Neural cell (in vitro differentiated cells): ENCODE measurements around the gene CACNA1C. TPM values are rescaled to one million over a fixed set of nuclear protein-coding genes. Genes with fewer than 3 reads are reported as not detected.
A peak's percentile ranks its signal among the peaks of the same experiment; 100 is the strongest.

Experiments
- H2AFZ ChIP-seq: fragments of 200-600, 300-800 bp; sonication (generic), shearing (Covaris generic); 2 replicates; pipeline ENCODE4 v1.6.0; 2014; ENCODE audit warnings: low read depth, mild to moderate bottlenecking, antibody characterized with exemption, low read length, moderate library complexity
- H3F3A ChIP-seq: fragments of 200-600 bp; shearing (Covaris generic); 2 replicates; pipeline ENCODE4 v1.6.1; 2016; ENCODE audit warnings: mild to moderate bottlenecking, moderate library complexity, mixed read lengths, antibody characterized with exemption, low read length; ENCODE audit not compliant: insufficient read depth, poor library complexity, severe bottlenecking
- H3K27ac ChIP-seq: fragments of 200-600, 300-800 bp; sonication (generic), shearing (Covaris generic); 2 replicates; pipeline ENCODE4 v1.5.1; 2014; ENCODE audit warnings: mild to moderate bottlenecking, low read length, moderate library complexity
- H3K27me3 ChIP-seq: fragments of 300-800, 200-600 bp; sonication (generic), shearing (Covaris generic); 2 replicates; pipeline ENCODE4 v1.6.0; 2014; ENCODE audit warnings: mild to moderate bottlenecking, low read depth, low read length, moderate library complexity; ENCODE audit not compliant: insufficient read depth
- H3K36me3 ChIP-seq: fragments of 300-800, 200-600 bp; sonication (generic), shearing (Covaris generic); 2 replicates; pipeline ENCODE4 v1.5.1; 2014; ENCODE audit warnings: mild to moderate bottlenecking, antibody characterized with exemption, low read length, moderate library complexity; ENCODE audit not compliant: insufficient read depth
- H3K4me2 ChIP-seq: fragments of 300-800, 200-600 bp; sonication (generic), shearing (Covaris generic); 2 replicates; pipeline ENCODE4 v1.6.0; 2014; ENCODE audit warnings: mild to moderate bottlenecking, low read length
- H3K4me3 ChIP-seq: fragments of 300-800, 200-600 bp; sonication (generic), shearing (Covaris generic); 2 replicates; pipeline ENCODE4 v1.5.1; 2014; ENCODE audit warnings: mild to moderate bottlenecking, low read length, moderate library complexity
- H3K79me2 ChIP-seq: fragments of 200-600 bp; shearing (Covaris generic); replicated peaks from 2 replicates; pipeline ENCODE4 v1.6.0; 2014; ENCODE audit warnings: mild to moderate bottlenecking, low read length, moderate library complexity; ENCODE audit not compliant: insufficient read depth
- H3K9ac ChIP-seq: fragments of 300-800, 200-600 bp; sonication (generic), shearing (Covaris generic); 2 replicates; pipeline ENCODE4 v1.6.1; 2016; ENCODE audit warnings: mild to moderate bottlenecking, low read length, mixed read lengths
- H3K9me2 ChIP-seq: fragments of 200-600 bp; shearing (Covaris generic); 2 replicates; pipeline ENCODE4 v1.6.1; 2016; ENCODE audit warnings: mild to moderate bottlenecking, low read length, mixed read lengths; ENCODE audit not compliant: insufficient read depth
- H3K9me3 ChIP-seq: fragments of 200-600, 300-800 bp; sonication (generic), shearing (Covaris generic); 2 replicates; pipeline ENCODE4 v1.6.1; 2016; ENCODE audit warnings: mild to moderate bottlenecking, mixed run types, low read length, moderate library complexity, mixed read lengths
- H4K20me1 ChIP-seq: fragments of 200-600 bp; shearing (Covaris generic); 2 replicates; pipeline ENCODE4 v1.6.1; 2016; ENCODE audit warnings: mild to moderate bottlenecking, mixed run types; ENCODE audit not compliant: insufficient read depth
- EP300 ChIP-seq: fragments of 450-650 bp; conservative IDR thresholded peaks from 2 replicates; pipeline ENCODE4 v1.6.1; 2014; ENCODE audit warnings: antibody characterized with exemption, mild to moderate bottlenecking, moderate library complexity; ENCODE audit not compliant: poor library complexity, severe bottlenecking
- EZH2 ChIP-seq: fragments of 200-600, 300-800 bp; shearing (Covaris generic), sonication (generic); IDR thresholded peaks from 2 replicates; pipeline ENCODE4 v1.6.1; 2014; ENCODE audit warnings: antibody characterized with exemption, low read length, borderline replicate concordance, mild to moderate bottlenecking; ENCODE audit not compliant: insufficient read depth, poor library complexity, severe bottlenecking
- MXI1 ChIP-seq: fragments of 450-650 bp; conservative IDR thresholded peaks from 2 replicates; pipeline ENCODE4 v1.6.1; 2014; ENCODE audit warnings: antibody characterized with exemption, mild to moderate bottlenecking; ENCODE audit not compliant: poor library complexity, severe bottlenecking
- POLR2AphosphoS5 ChIP-seq: IDR thresholded peaks from 2 replicates; pipeline ENCODE4 v1.6.1; 2012
- RAD21 ChIP-seq: fragments of 450-650 bp; conservative IDR thresholded peaks from 2 replicates; pipeline ENCODE4 v1.6.1; 2014; ENCODE audit warnings: antibody characterized with exemption, mild to moderate bottlenecking, moderate library complexity
- SMC3 ChIP-seq: fragments of 450-650 bp; conservative IDR thresholded peaks from 2 replicates; pipeline ENCODE4 v1.6.1; 2014; ENCODE audit warnings: antibody characterized with exemption, mild to moderate bottlenecking, moderate library complexity; ENCODE audit not compliant: poor library complexity
- TAF1 ChIP-seq: IDR thresholded peaks from 2 replicates; pipeline ENCODE4 v1.6.1; 2012; ENCODE audit warnings: low read depth
- polyA plus RNA-seq: library from polyadenylated mRNA; depleted of rRNA; stranded (reverse); fragments of >200 nt; gene quantifications from 2 replicates; pipeline ENCODE4 v1.2.3, GENCODE V29; 2014
- TF ChIP-seq, protein P1 (sequence below): fragments of 450-650 bp; IDR thresholded peaks from 2 replicates; pipeline ENCODE4 v1.5.1; 2014; ENCODE audit warnings: antibody characterized with exemption, mild to moderate bottlenecking, moderate library complexity; ENCODE audit not compliant: poor library complexity, severe bottlenecking
- TF ChIP-seq, protein P2 (sequence below): IDR thresholded peaks from 2 replicates; pipeline ENCODE4 v1.6.1; 2012; ENCODE audit warnings: borderline replicate concordance

The CACNA1C gene
- polyA plus RNA-seq, 1 donor from 2014 or later = 9.7 TPM

DNA sequence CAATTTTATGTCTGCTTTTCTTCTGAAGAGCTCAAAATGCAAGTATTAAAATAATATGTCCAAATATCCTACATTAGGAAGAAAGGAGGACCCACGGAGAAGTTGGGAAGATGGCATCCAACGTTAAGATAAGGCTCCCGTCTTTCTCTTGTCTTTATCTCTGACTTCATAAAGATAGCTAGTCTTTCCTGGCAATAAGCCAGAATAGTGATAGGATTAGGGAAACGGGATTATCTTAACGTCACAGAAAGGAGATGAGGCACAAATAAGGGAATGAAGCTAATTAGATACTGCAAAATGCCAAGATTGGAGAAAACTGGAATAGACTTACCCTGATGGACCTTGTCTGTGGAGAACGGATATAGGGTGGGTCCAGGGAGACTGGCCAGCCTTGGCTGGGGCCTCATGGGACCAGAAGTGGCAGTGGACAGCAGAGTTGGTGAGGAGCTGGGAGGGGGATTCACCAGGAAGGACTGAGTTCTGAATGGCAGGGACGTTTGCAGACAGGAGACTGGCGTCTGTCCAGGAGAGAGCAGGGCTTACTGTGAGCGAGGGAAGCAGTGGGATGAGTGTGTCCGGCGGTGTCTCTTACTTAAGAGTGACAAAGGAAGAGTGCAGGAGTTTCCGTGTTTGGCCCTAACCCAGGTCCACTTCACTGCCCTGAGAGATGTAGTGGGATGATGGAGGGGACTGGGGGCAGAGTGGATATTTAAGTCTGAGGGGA lies 119.9 kb downstream of the CACNA1C start:
- no peaks in the 10 kb centered on the region for H3K79me2 ChIP-seq
- H3K9me3 ChIP-seq = no peaks in the 10 kb centered on the region
- H3K9ac ChIP-seq = peak overlapping the region; percentile 43
- peak overlapping the region; percentile 69 for H3K27ac ChIP-seq
- H3K4me2 ChIP-seq = peak overlapping the region; percentile 17
- no peaks in the 10 kb centered on the region for H3F3A ChIP-seq
- H3K27me3 ChIP-seq = no peaks in the 10 kb centered on the region
- H4K20me1 ChIP-seq = no peaks in the 10 kb centered on the region
- H3K9me2 ChIP-seq = no peaks in the 10 kb centered on the region
- TF ChIP-seq SMC3 (no peak), MXI1 (no peak), TAF1 (no peak), POLR2AphosphoS5 (no peak), EP300 (no peak), RAD21 (no peak), EZH2 (no peak)
- TF ChIP-seq, protein P1, sequence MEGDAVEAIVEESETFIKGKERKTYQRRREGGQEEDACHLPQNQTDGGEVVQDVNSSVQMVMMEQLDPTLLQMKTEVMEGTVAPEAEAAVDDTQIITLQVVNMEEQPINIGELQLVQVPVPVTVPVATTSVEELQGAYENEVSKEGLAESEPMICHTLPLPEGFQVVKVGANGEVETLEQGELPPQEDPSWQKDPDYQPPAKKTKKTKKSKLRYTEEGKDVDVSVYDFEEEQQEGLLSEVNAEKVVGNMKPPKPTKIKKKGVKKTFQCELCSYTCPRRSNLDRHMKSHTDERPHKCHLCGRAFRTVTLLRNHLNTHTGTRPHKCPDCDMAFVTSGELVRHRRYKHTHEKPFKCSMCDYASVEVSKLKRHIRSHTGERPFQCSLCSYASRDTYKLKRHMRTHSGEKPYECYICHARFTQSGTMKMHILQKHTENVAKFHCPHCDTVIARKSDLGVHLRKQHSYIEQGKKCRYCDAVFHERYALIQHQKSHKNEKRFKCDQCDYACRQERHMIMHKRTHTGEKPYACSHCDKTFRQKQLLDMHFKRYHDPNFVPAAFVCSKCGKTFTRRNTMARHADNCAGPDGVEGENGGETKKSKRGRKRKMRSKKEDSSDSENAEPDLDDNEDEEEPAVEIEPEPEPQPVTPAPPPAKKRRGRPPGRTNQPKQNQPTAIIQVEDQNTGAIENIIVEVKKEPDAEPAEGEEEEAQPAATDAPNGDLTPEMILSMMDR = no peak
- TF ChIP-seq, protein P2, sequence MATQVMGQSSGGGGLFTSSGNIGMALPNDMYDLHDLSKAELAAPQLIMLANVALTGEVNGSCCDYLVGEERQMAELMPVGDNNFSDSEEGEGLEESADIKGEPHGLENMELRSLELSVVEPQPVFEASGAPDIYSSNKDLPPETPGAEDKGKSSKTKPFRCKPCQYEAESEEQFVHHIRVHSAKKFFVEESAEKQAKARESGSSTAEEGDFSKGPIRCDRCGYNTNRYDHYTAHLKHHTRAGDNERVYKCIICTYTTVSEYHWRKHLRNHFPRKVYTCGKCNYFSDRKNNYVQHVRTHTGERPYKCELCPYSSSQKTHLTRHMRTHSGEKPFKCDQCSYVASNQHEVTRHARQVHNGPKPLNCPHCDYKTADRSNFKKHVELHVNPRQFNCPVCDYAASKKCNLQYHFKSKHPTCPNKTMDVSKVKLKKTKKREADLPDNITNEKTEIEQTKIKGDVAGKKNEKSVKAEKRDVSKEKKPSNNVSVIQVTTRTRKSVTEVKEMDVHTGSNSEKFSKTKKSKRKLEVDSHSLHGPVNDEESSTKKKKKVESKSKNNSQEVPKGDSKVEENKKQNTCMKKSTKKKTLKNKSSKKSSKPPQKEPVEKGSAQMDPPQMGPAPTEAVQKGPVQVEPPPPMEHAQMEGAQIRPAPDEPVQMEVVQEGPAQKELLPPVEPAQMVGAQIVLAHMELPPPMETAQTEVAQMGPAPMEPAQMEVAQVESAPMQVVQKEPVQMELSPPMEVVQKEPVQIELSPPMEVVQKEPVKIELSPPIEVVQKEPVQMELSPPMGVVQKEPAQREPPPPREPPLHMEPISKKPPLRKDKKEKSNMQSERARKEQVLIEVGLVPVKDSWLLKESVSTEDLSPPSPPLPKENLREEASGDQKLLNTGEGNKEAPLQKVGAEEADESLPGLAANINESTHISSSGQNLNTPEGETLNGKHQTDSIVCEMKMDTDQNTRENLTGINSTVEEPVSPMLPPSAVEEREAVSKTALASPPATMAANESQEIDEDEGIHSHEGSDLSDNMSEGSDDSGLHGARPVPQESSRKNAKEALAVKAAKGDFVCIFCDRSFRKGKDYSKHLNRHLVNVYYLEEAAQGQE = no peak
- no peak overlapping the region for H2AFZ ChIP-seq
- H3K36me3 ChIP-seq = no peaks in the 10 kb centered on the region
- H3K4me3 ChIP-seq = peak overlapping the region; percentile 37

DNA sequence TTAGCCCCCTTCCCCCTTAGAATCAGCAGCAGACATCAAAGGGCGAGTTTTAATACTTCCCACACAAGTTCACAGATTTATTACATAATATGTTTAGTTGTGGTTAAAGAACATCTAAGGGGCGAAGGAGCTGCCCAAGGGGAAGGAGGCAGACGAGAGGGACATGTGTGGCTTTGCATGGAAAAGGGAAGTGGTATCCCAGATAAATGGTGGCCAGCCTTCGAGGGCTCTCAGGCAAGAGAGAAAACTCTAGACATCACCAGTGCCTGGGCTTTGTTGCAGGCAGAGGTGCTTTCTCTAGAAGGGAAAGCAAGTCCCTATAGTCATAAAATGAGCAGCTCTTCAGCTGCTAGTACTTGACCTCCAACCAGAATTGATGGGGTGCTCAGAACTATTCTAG lies 121.2 kb downstream of the CACNA1C start:
- no peak overlapping the region for H3K27ac ChIP-seq
- H2AFZ ChIP-seq = no peak overlapping the region
- H4K20me1 ChIP-seq = no peaks in the 10 kb centered on the region
- no peak overlapping the region for H3K9ac ChIP-seq
- H3F3A ChIP-seq = no peaks in the 10 kb centered on the region
- H3K36me3 ChIP-seq = no peaks in the 10 kb centered on the region
- no peak overlapping the region for H3K4me3 ChIP-seq
- no peak for TF ChIP-seq RAD21
- no peak for TF ChIP-seq POLR2AphosphoS5
- TF ChIP-seq EZH2 = no peak
- TF ChIP-seq MXI1 = no peak
- TF ChIP-seq, protein P2 = no peak
- no peak for TF ChIP-seq TAF1
- TF ChIP-seq SMC3 = no peak
- no peaks in the 10 kb centered on the region for H3K9me2 ChIP-seq
- no peak overlapping the region for H3K4me2 ChIP-seq
- no peaks in the 10 kb centered on the region for H3K27me3 ChIP-seq
- no peaks in the 10 kb centered on the region for H3K79me2 ChIP-seq
- H3K9me3 ChIP-seq = no peaks in the 10 kb centered on the region
